ENCODE results near the gene ZFP1.

- no peak for TF ChIP-seq PATZ1 (CRISPR knock-in tag; IDR thresholded peaks at IDR 0.05; ENCODE audit: borderline replicate concordance)
- TF ChIP-seq ZC3H10 (CRISPR knock-in tag; IDR thresholded peaks at IDR 0.05), result no peak
- TF ChIP-seq CSDC2 (CRISPR knock-in tag; IDR thresholded peaks at IDR 0.05), result no peak
- no peak for TF ChIP-seq TOX (CRISPR knock-in tag; IDR thresholded peaks at IDR 0.05; ENCODE audit: borderline replicate concordance)
- no peak for TF ChIP-seq ZNF8 (CRISPR knock-in tag; IDR thresholded peaks at IDR 0.05)
Measured at GRCh38 chr16:75151798-75152197, 3.5 kb downstream of the ZFP1 start.
